HCT116 (cell line): ENCODE data around the gene SLC16A11. TPM values are rescaled to one million over a fixed set of nuclear protein-coding genes. Genes with fewer than 3 reads are reported as not detected.
"Not testable (repeated sequence)": the region's sequence is repeated elsewhere in the genome, so short reads cannot be mapped to it uniquely, and the experiment has no call there.

Experiments used
- ATAC-seq: fragments of 200-7000 bp; cut with Tn5 transposase; 2 replicates; pipeline ENCODE4 v1.9.1; 2020; ENCODE audit warnings: mild to moderate bottlenecking, moderate library complexity
- BruUV-seq: library from RNA; stranded (reverse); fragments of 400-500 nt; replicated peaks from 2 replicates; lab custom pipeline; 2021; lab: Mats Ljungman, UMichigan
- CTCF ChIA-PET: fragments of 300-600 bp; sonication (Branson Sonifier 250); formaldehyde crosslinking; loops from one replicate; lab custom pipeline; 2021; ENCODE audit warnings: antibody characterized with exemption; lab: Charles Lee
- POLR2A ChIA-PET: fragments of 300-600, 350-600 bp; sonication (Branson Sonifier 250); formaldehyde crosslinking; loops from one replicate; lab custom pipeline; 2021; ENCODE audit warnings: antibody characterized with exemption; lab: Charles Lee
- RAD21 ChIA-PET, 2 experiments: fragments of 300-600 bp; sonication (Branson Sonifier 250); formaldehyde crosslinking; loops; one replicate each; lab custom pipeline; 2023; ENCODE audit warnings: low total read pairs in 2 of 2; ENCODE audit not compliant: uncharacterized antibody in 2 of 2, unreplicated experiment in 2 of 2, low non-redundant PET in 1 of 2; lab: Charles Lee
- DNase-seq: peaks from one replicate; pipeline ENCODE4 v3.0.0-alpha.2; 2010; ENCODE audit warnings: low read depth, low spot score
- H2AFZ ChIP-seq: fragments of 200-600 bp; shearing (Covaris generic), sonication (generic); 2 replicates; pipeline ENCODE4 v1.6.1; 2017; ENCODE audit warnings: low read depth, mixed run types, mixed read lengths, antibody characterized with exemption, low read length; ENCODE audit not compliant: poor library complexity, severe bottlenecking
- H3K27ac ChIP-seq: 2 replicates; pipeline ENCODE4 v1.5.1; 2012; ENCODE audit warnings: low read depth, low read length
- H3K27me3 ChIP-seq: fragments of 200-600 bp; sonication (generic); 2 replicates; pipeline ENCODE4 v1.6.1; 2016; ENCODE audit warnings: mixed run types, low read length, mixed read lengths; ENCODE audit not compliant: insufficient read depth
- H3K36me3 ChIP-seq, 2 experiments: fragments of 200-500 bp in 1 of 2; fragments of 200-600 bp in 1 of 2; sonication (Bioruptor generic) in 1 of 2; sonication (generic) in 1 of 2; 2 replicates each; pipeline versions ENCODE4 v1.5.1 to v1.6.1; 2014 to 2016; ENCODE audit warnings: low read length in 2 of 2, inconsistent platforms in 1 of 2, mixed read lengths in 1 of 2, mixed run types in 1 of 2; ENCODE audit not compliant: insufficient read depth in 2 of 2, control insufficient read depth in 1 of 2
- H3K4me1 ChIP-seq, 2 experiments: fragments of 200-600 bp in 1 of 2; sonication (generic) in 1 of 2; 2 replicates each; pipeline versions ENCODE4 v1.5.1 to v1.6.1; 2012 to 2017; ENCODE audit warnings: low read length in 2 of 2, inconsistent platforms in 1 of 2, mild to moderate bottlenecking in 1 of 2, mixed read lengths in 1 of 2, mixed run types in 1 of 2, moderate library complexity in 1 of 2; ENCODE audit not compliant: insufficient read depth in 2 of 2, control insufficient read depth in 1 of 2
- H3K4me2 ChIP-seq: fragments of 200-600 bp; sonication (generic); 2 replicates; pipeline ENCODE4 v1.6.1; 2017; ENCODE audit warnings: mixed run types, low read length, mixed read lengths
- H3K4me3 ChIP-seq, 2 experiments: fragments of 200-600 bp in 1 of 2; sonication (generic) in 1 of 2; replicated peaks in 1 of 2; 2 replicates each; pipeline ENCODE4 v1.5.1; 2011 to 2016; ENCODE audit warnings: low read length in 2 of 2, control low read depth in 1 of 2, low read depth in 1 of 2, mild to moderate bottlenecking in 1 of 2, mixed read lengths in 1 of 2, mixed run types in 1 of 2
- H3K79me2 ChIP-seq: fragments of 200-600 bp; sonication (generic); 2 replicates; pipeline ENCODE4 v1.6.1; 2017; ENCODE audit warnings: mild to moderate bottlenecking, mixed run types, low read length, moderate library complexity, mixed read lengths; ENCODE audit not compliant: insufficient read depth
- H3K9ac ChIP-seq: fragments of 200-600 bp; sonication (generic); 2 replicates; pipeline ENCODE4 v1.6.1; 2016; ENCODE audit warnings: low read length, mixed read lengths
- H3K9me2 ChIP-seq: fragments of 200-600 bp; sonication (generic), shearing (Covaris generic); 2 replicates; pipeline ENCODE4 v1.6.1; 2017; ENCODE audit warnings: mixed run types, mild to moderate bottlenecking, moderate library complexity; ENCODE audit not compliant: insufficient read depth
- H3K9me3 ChIP-seq, 2 experiments: fragments of 200-500 bp in 1 of 2; fragments of 200-600 bp in 1 of 2; sonication (Bioruptor generic) in 1 of 2; sonication (generic) in 1 of 2; 2 replicates each; pipeline ENCODE4 v1.6.1; 2014 to 2017; ENCODE audit warnings: low read length in 2 of 2, mixed read lengths in 2 of 2, inconsistent platforms in 1 of 2, low read depth in 1 of 2, mild to moderate bottlenecking in 1 of 2, mixed run types in 1 of 2, moderate library complexity in 1 of 2; ENCODE audit not compliant: control insufficient read depth in 1 of 2, insufficient read depth in 1 of 2
- H4K20me1 ChIP-seq: fragments of 200-600 bp; sonication (generic), shearing (Covaris generic); 2 replicates; pipeline ENCODE4 v1.6.1; 2017; ENCODE audit warnings: mixed run types, mild to moderate bottlenecking, moderate library complexity; ENCODE audit not compliant: insufficient read depth
- CEBPB ChIP-seq: IDR thresholded peaks from 2 replicates; pipeline ENCODE4 v1.6.1; 2012; ENCODE audit warnings: low read depth
- EGR1 ChIP-seq: IDR thresholded peaks from 2 replicates; pipeline ENCODE4 v1.6.1; 2012; ENCODE audit warnings: low read depth
- EZH2phosphoT487 ChIP-seq: fragments of 200-600 bp; IDR thresholded peaks from 2 replicates; pipeline ENCODE4 v1.6.1; 2018; ENCODE audit warnings: antibody characterized with exemption, borderline replicate concordance
- FOSL1 ChIP-seq: IDR thresholded peaks from 2 replicates; pipeline ENCODE4 v1.6.1; 2012; ENCODE audit warnings: low read depth
- POLR2AphosphoS5 ChIP-seq: IDR thresholded peaks from 2 replicates; pipeline ENCODE4 v1.6.1; 2011; ENCODE audit warnings: mild to moderate bottlenecking, low read depth, low read length, moderate library complexity
- SP1 ChIP-seq: IDR thresholded peaks from 2 replicates; pipeline ENCODE4 v1.6.1; 2012; ENCODE audit warnings: low read depth
- TCF7L2 ChIP-seq: IDR thresholded peaks from 2 replicates; pipeline ENCODE4 v1.7.0; 2011; ENCODE audit warnings: borderline replicate concordance, inconsistent platforms; ENCODE audit not compliant: insufficient read depth, insufficient read length; ENCODE audit errors: extremely low read depth
- YY1 ChIP-seq: IDR thresholded peaks from 2 replicates; pipeline ENCODE4 v1.6.1; 2011; ENCODE audit warnings: low read length, low read depth, moderate library complexity, mild to moderate bottlenecking; ENCODE audit not compliant: insufficient replicate concordance; ENCODE audit errors: extremely low read depth
- ZBTB33 ChIP-seq: IDR thresholded peaks from 2 replicates; pipeline ENCODE4 v1.6.1; 2011; ENCODE audit warnings: mild to moderate bottlenecking, low read length, moderate library complexity; ENCODE audit not compliant: insufficient replicate concordance; ENCODE audit errors: extremely low read depth
- ZNF274 ChIP-seq: fragments of 200-500 bp; sonication (Bioruptor generic); IDR thresholded peaks from 2 replicates; pipeline ENCODE4 v1.6.1; 2014; ENCODE audit warnings: mild to moderate bottlenecking, low read depth, low read length, inconsistent platforms
- intact Hi-C: fragments of 100-400 bp; cut with micrococcal nuclease; formaldehyde crosslinking; loops from 2 replicates; pipeline ENCODE4 v1.10.0; 2022
- total RNA-seq: library from RNA; stranded (reverse); gene quantifications from one replicate; pipeline ENCODE4 v1.2.1, GENCODE V29; 2021; ENCODE audit not compliant: unreplicated experiment
- TF ChIP-seq, protein P1 (sequence below): IDR thresholded peaks from 2 replicates; pipeline ENCODE4 v1.6.1; 2012
- TF ChIP-seq, protein P2 (sequence below), 3 experiments: fragments of 200-600 bp in 1 of 3; sonication (generic) in 1 of 3; IDR thresholded peaks in 2 of 3; conservative IDR thresholded peaks in 1 of 3; 2 replicates each; pipeline ENCODE4 v1.5.1; 2012 to 2017; ENCODE audit warnings: low read depth in 2 of 3, low read length in 2 of 3, antibody characterized with exemption in 1 of 3, borderline replicate concordance in 1 of 3, control low read depth in 1 of 3, mild to moderate bottlenecking in 1 of 3, mixed read lengths in 1 of 3, mixed run types in 1 of 3, moderate library complexity in 1 of 3; ENCODE audit not compliant: insufficient read depth in 1 of 3

The SLC16A11 gene
- total RNA-seq, 1 experiment from 2014 or later: not detected

GRCh38 chr17:7056386-7056785, 12.5 kb upstream of the SLC16A11 start:
- no peak overlapping the region for H3K4me3 ChIP-seq
- no peak overlapping the region for H3K27ac ChIP-seq
- TF ChIP-seq SP1 (no peak), YY1 (no peak), EZH2phosphoT487 (no peak), ZBTB33 (no peak), FOSL1 (no peak), EGR1 (no peak), CEBPB (no peak), TCF7L2 (no peak), POLR2AphosphoS5 (no peak), ZNF274 (no peak)
- TF ChIP-seq, protein P1, sequence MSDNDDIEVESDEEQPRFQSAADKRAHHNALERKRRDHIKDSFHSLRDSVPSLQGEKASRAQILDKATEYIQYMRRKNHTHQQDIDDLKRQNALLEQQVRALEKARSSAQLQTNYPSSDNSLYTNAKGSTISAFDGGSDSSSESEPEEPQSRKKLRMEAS: no peak
- TF ChIP-seq, protein P2, sequence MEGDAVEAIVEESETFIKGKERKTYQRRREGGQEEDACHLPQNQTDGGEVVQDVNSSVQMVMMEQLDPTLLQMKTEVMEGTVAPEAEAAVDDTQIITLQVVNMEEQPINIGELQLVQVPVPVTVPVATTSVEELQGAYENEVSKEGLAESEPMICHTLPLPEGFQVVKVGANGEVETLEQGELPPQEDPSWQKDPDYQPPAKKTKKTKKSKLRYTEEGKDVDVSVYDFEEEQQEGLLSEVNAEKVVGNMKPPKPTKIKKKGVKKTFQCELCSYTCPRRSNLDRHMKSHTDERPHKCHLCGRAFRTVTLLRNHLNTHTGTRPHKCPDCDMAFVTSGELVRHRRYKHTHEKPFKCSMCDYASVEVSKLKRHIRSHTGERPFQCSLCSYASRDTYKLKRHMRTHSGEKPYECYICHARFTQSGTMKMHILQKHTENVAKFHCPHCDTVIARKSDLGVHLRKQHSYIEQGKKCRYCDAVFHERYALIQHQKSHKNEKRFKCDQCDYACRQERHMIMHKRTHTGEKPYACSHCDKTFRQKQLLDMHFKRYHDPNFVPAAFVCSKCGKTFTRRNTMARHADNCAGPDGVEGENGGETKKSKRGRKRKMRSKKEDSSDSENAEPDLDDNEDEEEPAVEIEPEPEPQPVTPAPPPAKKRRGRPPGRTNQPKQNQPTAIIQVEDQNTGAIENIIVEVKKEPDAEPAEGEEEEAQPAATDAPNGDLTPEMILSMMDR (IDR thresholded peaks at IDR 0.05 in 2 of 3, conservative IDR thresholded peaks at IDR 0.05 in 1 of 3; ENCODE audit: borderline replicate concordance in 1 of 3, insufficient read depth in 1 of 3, low read depth in 2 of 3, low read length in 2 of 3): no peak
- RAD21 ChIA-PET: no interaction called here
- H3K36me3 ChIP-seq: no peaks in the 10 kb centered on the region
- intact Hi-C loops: no loop called here
- no peaks in the 10 kb centered on the region for H3K9me3 ChIP-seq
- CTCF ChIA-PET: no interaction called here
- ATAC-seq (no peak), DNase-seq (no peak)
- H3K9me2 ChIP-seq: no peaks in the 10 kb centered on the region
- H3K9ac ChIP-seq: no peak overlapping the region
- H2AFZ ChIP-seq: no peak overlapping the region
- POLR2A ChIA-PET: no interaction called here
- H3K79me2 ChIP-seq: no peaks in the 10 kb centered on the region
- no TSS peak for BruUV-seq
- no peaks in the 10 kb centered on the region for H3K27me3 ChIP-seq
- H4K20me1 ChIP-seq: no peaks in the 10 kb centered on the region
- no peak overlapping the region for H3K4me2 ChIP-seq
- H3K4me1 ChIP-seq: peaks cover 16 to 44% of the 10 kb centered on the region in 2 experiments

- H3K4me3 ChIP-seq, H3K4me2 ChIP-seq, H4K20me1 ChIP-seq, DNase-seq, BruUV-seq, H3K27me3 ChIP-seq, H2AFZ ChIP-seq, H3K36me3 ChIP-seq, RAD21 ChIA-PET, ATAC-seq, H3K27ac ChIP-seq, H3K9me3 ChIP-seq, H3K79me2 ChIP-seq, intact Hi-C loops, H3K9ac ChIP-seq, H3K9me2 ChIP-seq: not testable (repeated sequence)
- CTCF ChIA-PET: interaction anchor here (2.2 to 5.5 kb wide), 4 partner anchors 86 to 129 kb away, joined by 8 to 62 read pairs (median 9); partner anchors contain the start of gene ASGR1
- H3K4me1 ChIP-seq: peaks cover 28 to 51% of the 10 kb centered on the region in 2 experiments
- POLR2A ChIA-PET: interaction anchor here (1.4 kb wide), 1 partner anchor 86 kb away, joined by 3 read pairs; no protein-coding TSS in a partner anchor
Measured at GRCh38 chr17:7050583-7050982, 6.7 kb upstream of the SLC16A11 start.
